ENCODE results near the gene VSTM1. TPM values are rescaled to one million over a fixed set of nuclear protein-coding genes. Genes with fewer than 3 reads are reported as not detected.

Gene VSTM1
- total RNA-seq, 1 experiment from 2014 or later = 0.59 TPM

- intact Hi-C loops (cut with micrococcal nuclease; ENCODE audit: unreplicated experiment) = loop anchor here (2.0 to 5.0 kb wide), 4 partner anchors 41 to 230 kb away; partner anchors contain the start of genes CACNG7 and PRKCG
- POLR2A ChIA-PET (ENCODE audit: unreplicated experiment) = interaction anchor here (0.6 kb wide), 1 partner anchor 74 kb away, joined by 10 read pairs; no protein-coding TSS in a partner anchor
Observed at GRCh38 chr19:54021932-54022331, 41.8 kb downstream of the VSTM1 start.

DNA sequence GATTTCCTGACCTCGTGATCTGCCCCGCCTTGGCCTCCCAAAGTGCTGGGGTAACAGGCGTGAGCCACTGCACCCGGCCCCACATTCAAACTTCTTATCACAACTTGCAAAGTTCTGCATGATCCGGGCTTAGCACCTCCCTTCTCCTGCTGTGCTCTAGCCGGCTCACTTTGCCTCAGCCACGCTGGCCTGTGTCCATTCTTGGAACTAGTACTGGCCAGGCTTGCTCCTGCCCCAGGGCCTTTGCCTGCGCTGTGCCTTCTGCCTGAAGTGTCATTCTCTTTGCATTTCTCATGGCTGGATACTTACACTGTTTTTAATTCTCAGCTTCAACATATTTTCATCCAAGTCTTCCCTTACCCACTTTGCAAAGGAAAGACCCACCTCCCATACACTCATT, 42.3 kb downstream of the VSTM1 start:
- DNase-seq = no peak
- Histone ChIP-seq H3K27ac (peak overlapping the region; percentile 94), H3K27me3 (ENCODE audit: insufficient read depth, low read depth) (no peaks in the 10 kb centered on the region), H2AFZ (no peak overlapping the region), H3K4me3 (no peak overlapping the region), H3K79me2 (ENCODE audit: low read depth) (no peaks in the 10 kb centered on the region), H3F3A (ENCODE audit: insufficient read depth, low read depth) (peaks cover 43% of the 10 kb centered on the region), H3K4me1 (replicated peaks; ENCODE audit: insufficient read depth) (peaks cover 65% of the 10 kb centered on the region), H4K20me1 (ENCODE audit: insufficient read depth) (no peaks in the 10 kb centered on the region), H3K4me2 (no peak overlapping the region), H3K9me2 (ENCODE audit: insufficient read depth) (no peaks in the 10 kb centered on the region), H3K36me3 (ENCODE audit: low read depth) (no peaks in the 10 kb centered on the region), H3K9me3 (ENCODE audit: insufficient read depth, low read depth) (no peaks in the 10 kb centered on the region)
- ChIA-PET CTCF (no interaction called here), POLR2A (ENCODE audit: unreplicated experiment) (no interaction called here)
- BruUV-seq (replicated peaks) = no TSS peak
- intact Hi-C loops (cut with micrococcal nuclease; ENCODE audit: unreplicated experiment) = loop anchor here (2.0 to 5.0 kb wide), 4 partner anchors 41 to 229 kb away; partner anchors contain the start of genes CACNG7 and PRKCG
- TF ChIP-seq, protein P1, sequence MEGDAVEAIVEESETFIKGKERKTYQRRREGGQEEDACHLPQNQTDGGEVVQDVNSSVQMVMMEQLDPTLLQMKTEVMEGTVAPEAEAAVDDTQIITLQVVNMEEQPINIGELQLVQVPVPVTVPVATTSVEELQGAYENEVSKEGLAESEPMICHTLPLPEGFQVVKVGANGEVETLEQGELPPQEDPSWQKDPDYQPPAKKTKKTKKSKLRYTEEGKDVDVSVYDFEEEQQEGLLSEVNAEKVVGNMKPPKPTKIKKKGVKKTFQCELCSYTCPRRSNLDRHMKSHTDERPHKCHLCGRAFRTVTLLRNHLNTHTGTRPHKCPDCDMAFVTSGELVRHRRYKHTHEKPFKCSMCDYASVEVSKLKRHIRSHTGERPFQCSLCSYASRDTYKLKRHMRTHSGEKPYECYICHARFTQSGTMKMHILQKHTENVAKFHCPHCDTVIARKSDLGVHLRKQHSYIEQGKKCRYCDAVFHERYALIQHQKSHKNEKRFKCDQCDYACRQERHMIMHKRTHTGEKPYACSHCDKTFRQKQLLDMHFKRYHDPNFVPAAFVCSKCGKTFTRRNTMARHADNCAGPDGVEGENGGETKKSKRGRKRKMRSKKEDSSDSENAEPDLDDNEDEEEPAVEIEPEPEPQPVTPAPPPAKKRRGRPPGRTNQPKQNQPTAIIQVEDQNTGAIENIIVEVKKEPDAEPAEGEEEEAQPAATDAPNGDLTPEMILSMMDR (conservative IDR thresholded peaks at IDR 0.05) = no peak
- TF ChIP-seq EZH2 (IDR thresholded peaks at IDR 0.05; ENCODE audit: low read depth) = no peak

More at GRCh38 chr19:54021932-54022331, 41.8 kb downstream of the VSTM1 start:
- peaks cover 64% of the 10 kb centered on the region for H3K4me1 ChIP-seq (replicated peaks; ENCODE audit: insufficient read depth)
- H3F3A ChIP-seq (ENCODE audit: insufficient read depth, low read depth) = peaks cover 43% of the 10 kb centered on the region
- H3K9me2 ChIP-seq (ENCODE audit: insufficient read depth) = no peaks in the 10 kb centered on the region
- peak overlapping the region; percentile 8 for H3K27ac ChIP-seq
- H3K79me2 ChIP-seq (ENCODE audit: low read depth) = no peaks in the 10 kb centered on the region
- no peaks in the 10 kb centered on the region for H4K20me1 ChIP-seq (ENCODE audit: insufficient read depth)
- DNase-seq = no peak
- H3K36me3 ChIP-seq (ENCODE audit: low read depth) = no peaks in the 10 kb centered on the region
- H3K27me3 ChIP-seq (ENCODE audit: insufficient read depth, low read depth) = no peaks in the 10 kb centered on the region
- no peaks in the 10 kb centered on the region for H3K9me3 ChIP-seq (ENCODE audit: insufficient read depth, low read depth)
- TF ChIP-seq, protein P1 (conservative IDR thresholded peaks at IDR 0.05) = no peak
- no peak for TF ChIP-seq EZH2 (IDR thresholded peaks at IDR 0.05; ENCODE audit: low read depth)
- no peak overlapping the region for H3K4me2 ChIP-seq
- CTCF ChIA-PET = no interaction called here
- no peak overlapping the region for H2AFZ ChIP-seq
- no peak overlapping the region for H3K4me3 ChIP-seq
- no TSS peak for BruUV-seq (replicated peaks)

- no peaks in the 10 kb centered on the region for H3K9me3 ChIP-seq (ENCODE audit: insufficient read depth, low read depth)
- no peaks in the 10 kb centered on the region for H4K20me1 ChIP-seq (ENCODE audit: insufficient read depth)
- H3F3A ChIP-seq (ENCODE audit: insufficient read depth, low read depth) = peaks cover 62% of the 10 kb centered on the region
- CTCF ChIA-PET = no interaction called here
- no peaks in the 10 kb centered on the region for H3K79me2 ChIP-seq (ENCODE audit: low read depth)
- H3K4me1 ChIP-seq (replicated peaks; ENCODE audit: insufficient read depth) = peaks cover 44% of the 10 kb centered on the region
- no peaks in the 10 kb centered on the region for H3K9me2 ChIP-seq (ENCODE audit: insufficient read depth)
- peak in 1 of 2 experiments; percentile 46 for DNase-seq
- POLR2A ChIA-PET (ENCODE audit: unreplicated experiment) = no interaction called here
- no peaks in the 10 kb centered on the region for H3K27me3 ChIP-seq (ENCODE audit: insufficient read depth, low read depth)
- H3K36me3 ChIP-seq (ENCODE audit: low read depth) = no peaks in the 10 kb centered on the region
- TF ChIP-seq EZH2 (IDR thresholded peaks at IDR 0.05; ENCODE audit: low read depth) = no peak
- TF ChIP-seq, protein P1 (conservative IDR thresholded peaks at IDR 0.05) = no peak
- intact Hi-C loops (cut with micrococcal nuclease; ENCODE audit: unreplicated experiment) = no loop called here
- H3K27ac ChIP-seq = no peak overlapping the region
- H3K4me3 ChIP-seq = no peak overlapping the region
- H2AFZ ChIP-seq = no peak overlapping the region
- no peak overlapping the region for H3K4me2 ChIP-seq
- no TSS peak for BruUV-seq (replicated peaks)
Observed at GRCh38 chr19:54017261-54017660, 46.4 kb downstream of the VSTM1 start.
